H9 (cell line): ENCODE data around the gene KLHL33. TPM values are rescaled to one million over a fixed set of nuclear protein-coding genes. Genes with fewer than 3 reads are reported as not detected.

Experiments used
- DNase-seq: peaks from one replicate; pipeline ENCODE4 v3.0.0-alpha.2; 2017
- H2AFZ ChIP-seq: one replicate; pipeline ENCODE4 v1.6.1; 2013; ENCODE audit warnings: mild to moderate bottlenecking, low read length, control low read depth, moderate library complexity
- H2AK5ac ChIP-seq: 2 replicates; pipeline ENCODE4 v1.6.1; 2013; ENCODE audit warnings: low read length, control low read depth, mixed read lengths; ENCODE audit not compliant: insufficient read length
- H2BK120ac ChIP-seq: one replicate; pipeline ENCODE4 v1.6.1; 2013; ENCODE audit warnings: low read depth, mild to moderate bottlenecking, low read length, control low read depth, inconsistent platforms; ENCODE audit not compliant: poor library complexity, severe bottlenecking
- H2BK12ac ChIP-seq: 2 replicates; pipeline ENCODE4 v1.6.1; 2013; ENCODE audit warnings: low read length, control low read depth, mixed read lengths, low read depth; ENCODE audit not compliant: insufficient read length
- H2BK15ac ChIP-seq: 2 replicates; pipeline ENCODE4 v1.6.1; 2013; ENCODE audit warnings: low read depth, low read length, control low read depth
- H2BK20ac ChIP-seq: one replicate; pipeline ENCODE4 v1.6.1; 2013; ENCODE audit warnings: low read depth, mild to moderate bottlenecking, low read length, control low read depth, inconsistent platforms; ENCODE audit not compliant: poor library complexity, severe bottlenecking
- H2BK5ac ChIP-seq: 2 replicates; pipeline ENCODE4 v1.6.1; 2013; ENCODE audit warnings: low read length, control low read depth, mixed read lengths; ENCODE audit not compliant: insufficient read length
- H3K14ac ChIP-seq: 2 replicates; pipeline ENCODE4 v1.6.1; 2013; ENCODE audit warnings: low read length, control low read depth; ENCODE audit not compliant: insufficient read depth
- H3K18ac ChIP-seq: 2 replicates; pipeline ENCODE4 v1.6.1; 2013; ENCODE audit warnings: low read depth, mild to moderate bottlenecking, mixed read lengths, low read length, control low read depth; ENCODE audit not compliant: insufficient read length
- H3K23ac ChIP-seq: 2 replicates; pipeline ENCODE4 v1.6.1; 2013; ENCODE audit warnings: low read length, control low read depth, mixed read lengths, low read depth; ENCODE audit not compliant: insufficient read length
- H3K23me2 ChIP-seq: 2 replicates; pipeline ENCODE4 v1.6.1; 2013; ENCODE audit warnings: low read depth, mild to moderate bottlenecking, mixed read lengths, low read length, control low read depth; ENCODE audit not compliant: insufficient read length, poor library complexity, severe bottlenecking
- H3K27ac ChIP-seq: 2 replicates; pipeline ENCODE4 v1.5.1; 2013; ENCODE audit warnings: low read length, control low read depth, mixed read lengths, low read depth; ENCODE audit not compliant: insufficient read length
- H3K27me3 ChIP-seq: 2 replicates; pipeline ENCODE4 v1.6.1; 2013; ENCODE audit warnings: low read length, control low read depth, inconsistent platforms; ENCODE audit not compliant: insufficient read depth
- H3K4ac ChIP-seq: 2 replicates; pipeline ENCODE4 v1.6.1; 2013; ENCODE audit warnings: low read depth, mild to moderate bottlenecking, control low read depth, inconsistent platforms, low read length, moderate library complexity
- H3K4me1 ChIP-seq: 2 replicates; pipeline ENCODE4 v1.6.1; 2013; ENCODE audit warnings: low read length, control low read depth, inconsistent platforms; ENCODE audit not compliant: insufficient read depth
- H3K4me2 ChIP-seq: 2 replicates; pipeline ENCODE4 v1.6.1; 2013; ENCODE audit warnings: low read length, control low read depth, mixed read lengths; ENCODE audit not compliant: insufficient read length, insufficient read depth
- H3K56ac ChIP-seq: 2 replicates; pipeline ENCODE4 v1.6.1; 2013; ENCODE audit warnings: low read depth, mild to moderate bottlenecking, mixed read lengths, low read length, control low read depth; ENCODE audit not compliant: insufficient read length
- H3K79me1 ChIP-seq: 2 replicates; pipeline ENCODE4 v1.6.1; 2013; ENCODE audit warnings: low read depth, mild to moderate bottlenecking, moderate library complexity, low read length, control low read depth, inconsistent platforms; ENCODE audit not compliant: insufficient read depth, poor library complexity, severe bottlenecking
- H3K79me2 ChIP-seq: 2 replicates; pipeline ENCODE4 v1.6.1; 2013; ENCODE audit warnings: low read length, control low read depth, inconsistent platforms; ENCODE audit not compliant: insufficient read depth
- H3K9ac ChIP-seq: 2 replicates; pipeline ENCODE4 v1.6.1; 2013; ENCODE audit warnings: low read length, control low read depth, mixed read lengths; ENCODE audit not compliant: insufficient read length; ENCODE audit errors: extremely low read depth
- H3K9me3 ChIP-seq: one replicate; pipeline ENCODE4 v1.6.1; 2013; ENCODE audit warnings: low read depth, low read length, inconsistent platforms; ENCODE audit not compliant: control insufficient read depth
- H3T11ph ChIP-seq: one replicate; pipeline ENCODE4 v1.6.1; 2013; ENCODE audit warnings: mild to moderate bottlenecking, low read length, control low read depth, inconsistent platforms
- H4K20me1 ChIP-seq: one replicate; pipeline ENCODE4 v1.6.1; 2013; ENCODE audit not compliant: control insufficient read depth, insufficient read length, insufficient read depth
- H4K5ac ChIP-seq: 2 replicates; pipeline ENCODE4 v1.6.1; 2013; ENCODE audit warnings: low read depth, mild to moderate bottlenecking, mixed read lengths, low read length, control low read depth; ENCODE audit not compliant: insufficient read length
- H4K8ac ChIP-seq: replicated peaks from 2 replicates; pipeline ENCODE4 v1.6.1; 2013; ENCODE audit warnings: low read length, control low read depth, mixed read lengths, low read depth; ENCODE audit not compliant: insufficient read length
- H4K91ac ChIP-seq: 2 replicates; pipeline ENCODE4 v1.6.1; 2013; ENCODE audit warnings: low read depth, mild to moderate bottlenecking, moderate library complexity, mixed read lengths, low read length, control low read depth; ENCODE audit not compliant: insufficient read length
- H3K27ac Mint-ChIP-seq, 3 experiments: 2 replicates in 2 of 3; 3 replicates in 1 of 3; pipeline ENCODE4 v1.8.0; 2020 to 2021; ENCODE audit warnings: mixed read lengths in 3 of 3, mild to moderate bottlenecking in 1 of 3, moderate library complexity in 1 of 3
- H3K27me3 Mint-ChIP-seq: 2 replicates; pipeline ENCODE4 v1.8.0; 2021; ENCODE audit warnings: low read depth, mild to moderate bottlenecking, moderate library complexity, mixed read lengths
- H3K36me3 Mint-ChIP-seq, 3 experiments: 2 replicates in 2 of 3; 3 replicates in 1 of 3; pipeline ENCODE4 v1.8.0; 2020 to 2021; ENCODE audit warnings: low read depth in 3 of 3, mixed read lengths in 3 of 3; ENCODE audit not compliant: insufficient read depth in 1 of 3
- H3K4me1 Mint-ChIP-seq, 2 experiments: 2 replicates each; pipeline ENCODE4 v1.8.0; 2020; ENCODE audit warnings: mixed read lengths in 2 of 2
- H3K4me3 Mint-ChIP-seq, 2 experiments: 2 replicates in 1 of 2; 3 replicates in 1 of 2; pipeline ENCODE4 v1.8.0; 2020 to 2021; ENCODE audit warnings: mild to moderate bottlenecking in 2 of 2, mixed read lengths in 2 of 2, moderate library complexity in 1 of 2
- H3K9me3 Mint-ChIP-seq, 2 experiments: 2 replicates in 1 of 2; 3 replicates in 1 of 2; pipeline ENCODE4 v1.8.0; 2020; ENCODE audit warnings: mild to moderate bottlenecking in 2 of 2, mixed read lengths in 2 of 2, moderate library complexity in 1 of 2
- CTCF ChIP-seq: fragments of 200-600 bp; sonication (generic); conservative IDR thresholded peaks from 3 replicates; pipeline ENCODE4 v1.8.0; 2021; ENCODE audit warnings: antibody characterized with exemption, mild to moderate bottlenecking
- WGBS: extraction: QIAGEN DNeasy Blood & Tissue Kit; methylation state at CpG from one replicate; pipeline ENCODE4 v1.1.7; 2013; ENCODE audit warnings: missing lambda C conversion rate, low lambda C conversion rate, mixed read lengths; ENCODE audit not compliant: insufficient read length; ENCODE audit errors: extremely low coverage; 5-methylcytosine and 5-hydroxymethylcytosine counted together
- total RNA-seq: library from RNA; stranded (reverse); gene quantifications from 2 replicates; pipeline ENCODE4 v1.2.1, GENCODE V29; 2021

Gene KLHL33
- total RNA-seq, 1 experiment from 2014 or later: 0.04 TPM

- H3K36me3 Mint-ChIP-seq: peaks cover 19 to 73% (median 62%) of the 10 kb centered on the region in 3 experiments; a peak in 6 of 7 replicates
Measured at GRCh38 chr14:20376071-20376588, 59.8 kb downstream of the KLHL33 start.

More at GRCh38 chr14:20376071-20376588, 59.8 kb downstream of the KLHL33 start:
- Histone ChIP-seq H3K23me2 (no peaks in the 10 kb centered on the region), H3K9me3 (no peaks in the 10 kb centered on the region), H3K23ac (no peak overlapping the region), H2AFZ (no peak overlapping the region), H3K56ac (no peak overlapping the region), H4K5ac (no peak overlapping the region), H4K91ac (no peak overlapping the region), H3K4me2 (no peak overlapping the region), H2AK5ac (no peak overlapping the region), H3K14ac (no peak overlapping the region; the same call in 1 of the 2 replicates), H3K27ac (no peak overlapping the region), H4K20me1 (no peaks in the 10 kb centered on the region), H3K18ac (no peak overlapping the region), H2BK12ac (no peak overlapping the region), H3K27me3 (no peaks in the 10 kb centered on the region; the same call in 1 of the 2 replicates), H3K9ac (no peak overlapping the region), H3K4ac (no peak overlapping the region), H2BK15ac (no peak overlapping the region), H3K4me1 (no peaks in the 10 kb centered on the region), H2BK5ac (no peak overlapping the region), H2BK120ac (no peak overlapping the region), H3K79me1 (no peaks in the 10 kb centered on the region), H4K8ac (no peak overlapping the region), H2BK20ac (no peak overlapping the region), H3T11ph (no peak overlapping the region), H3K79me2 (no peaks in the 10 kb centered on the region)
- Mint-ChIP-seq H3K27me3 (no peaks in the 10 kb centered on the region), H3K9me3 (no peaks in the 10 kb centered on the region), H3K27ac (peak overlapping the region in 2 of 3 experiments; percentile 16 to 65; a peak in 1 of 7 replicates), H3K4me3 (no peak overlapping the region), H3K4me1 (no peaks in the 10 kb centered on the region)
- DNase-seq: no peak
- TF ChIP-seq CTCF: no peak
- WGBS: no CpG with 5 or more reads among the region's 12 CpGs

Other genes starting within 250 kb of the KLHL33 start
- gene OR11G2, start 245.3 kb downstream of the KLHL33 start, total RNA-seq: not detected in 2 replicates
- gene OR11H6, start 212.5 kb downstream of the KLHL33 start, total RNA-seq: not detected in 2 replicates
- not detected in 2 replicates for gene OR11H7, start 207.2 kb downstream of the KLHL33 start, total RNA-seq
- not detected in 2 replicates for gene OR11H4, start 196.9 kb downstream of the KLHL33 start, total RNA-seq
- 20.6 and 22.6 TPM in 2 replicates for gene TTC5, start 130.2 kb downstream of the KLHL33 start, total RNA-seq
- gene CCNB1IP1, start 102.9 kb downstream of the KLHL33 start, total RNA-seq: 165 and 168 TPM in 2 replicates
- gene PARP2, start 92.5 kb downstream of the KLHL33 start, total RNA-seq: 25.2 and 25.4 TPM in 2 replicates
- gene TEP1, start 22.7 kb downstream of the KLHL33 start, total RNA-seq: 14.5 and 15.8 TPM in 2 replicates
- gene OSGEP, start 18.6 kb upstream of the KLHL33 start, total RNA-seq: 46.7 and 50.8 TPM in 2 replicates
- 340 and 348 TPM in 2 replicates for gene APEX1, start 19.1 kb upstream of the KLHL33 start, total RNA-seq
- 38.5 and 41.6 TPM in 2 replicates for gene PIP4P1, start 25.3 kb upstream of the KLHL33 start, total RNA-seq
- 83.9 and 87.5 TPM in 2 replicates for gene PNP, start 33.2 kb upstream of the KLHL33 start, total RNA-seq
- 0.81 and 0.96 TPM in 2 replicates for gene RNASE10, start 69.4 kb upstream of the KLHL33 start, total RNA-seq
- not detected in 2 replicates for gene RNASE9, start 124.9 kb upstream of the KLHL33 start, total RNA-seq
- not detected in 2 replicates for gene RNASE11, start 151.8 kb upstream of the KLHL33 start, total RNA-seq
- not detected in 2 replicates for gene RNASE12, start 155.2 kb upstream of the KLHL33 start, total RNA-seq
- not detected in 2 replicates for gene OR6S1, start 205.5 kb upstream of the KLHL33 start, total RNA-seq
- not detected in 2 replicates for gene RNASE4, start 248.4 kb upstream of the KLHL33 start, total RNA-seq